ENCODE measurements around the gene STMN3.
"Not testable (repeated sequence)": the region's sequence is repeated elsewhere in the genome, so short reads cannot be mapped to it uniquely, and the experiment has no call there.

Gene STMN3

DNA sequence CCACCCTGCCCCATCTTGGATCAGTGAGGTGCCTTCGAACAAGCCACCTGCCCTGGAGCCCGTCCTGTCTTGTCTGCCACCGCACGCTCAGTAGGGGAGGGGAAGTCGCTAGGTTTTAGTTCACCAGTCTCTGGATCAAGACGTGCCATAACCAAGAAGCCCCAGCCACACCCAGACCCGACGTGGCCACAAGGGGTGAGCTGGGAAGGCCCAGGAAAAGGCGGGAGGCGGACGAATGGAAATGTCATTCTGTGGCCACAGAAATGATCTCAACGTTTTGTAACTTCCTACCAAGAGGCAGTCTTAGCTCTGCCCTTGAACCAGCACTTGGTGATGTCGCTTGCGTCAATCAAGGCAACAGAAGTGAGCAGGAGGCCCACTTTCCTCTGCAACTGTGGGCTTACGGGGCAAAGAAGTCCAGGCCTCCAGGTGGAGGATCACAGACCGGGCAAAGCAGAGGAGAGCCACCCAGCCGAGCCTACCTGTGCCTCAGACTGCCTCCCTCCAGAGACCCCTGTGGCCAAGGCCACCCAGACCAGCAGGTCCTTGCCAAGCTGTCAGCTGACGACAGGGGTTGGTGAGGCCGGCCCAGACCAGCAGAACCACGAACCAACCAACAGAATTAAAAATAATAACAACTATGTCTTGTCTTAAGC, 40.8 kb downstream of the STMN3 start:
- DNase-seq (ENCODE audit: low read depth): no peak

DNA sequence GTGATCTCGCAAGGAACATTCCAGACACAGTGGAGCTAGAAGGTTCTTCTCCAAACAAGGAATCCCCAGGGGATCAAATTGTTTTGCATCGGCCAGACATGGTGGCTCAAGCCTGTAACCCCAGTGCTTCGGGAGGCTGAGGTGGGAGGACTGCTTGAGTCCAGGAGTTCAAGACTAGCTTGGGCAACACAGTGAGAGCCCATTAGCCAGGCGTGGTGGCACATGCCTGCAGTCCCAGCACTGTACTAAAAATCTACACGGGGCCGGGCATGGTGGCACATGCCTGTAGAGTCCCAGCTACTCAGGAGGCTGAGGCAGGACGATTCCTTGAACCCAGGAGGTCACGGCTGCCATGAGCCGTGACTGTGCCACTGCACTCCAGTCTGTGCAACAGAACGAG, 41.6 kb downstream of the STMN3 start:
- no peak for DNase-seq (ENCODE audit: low read depth)

DNA sequence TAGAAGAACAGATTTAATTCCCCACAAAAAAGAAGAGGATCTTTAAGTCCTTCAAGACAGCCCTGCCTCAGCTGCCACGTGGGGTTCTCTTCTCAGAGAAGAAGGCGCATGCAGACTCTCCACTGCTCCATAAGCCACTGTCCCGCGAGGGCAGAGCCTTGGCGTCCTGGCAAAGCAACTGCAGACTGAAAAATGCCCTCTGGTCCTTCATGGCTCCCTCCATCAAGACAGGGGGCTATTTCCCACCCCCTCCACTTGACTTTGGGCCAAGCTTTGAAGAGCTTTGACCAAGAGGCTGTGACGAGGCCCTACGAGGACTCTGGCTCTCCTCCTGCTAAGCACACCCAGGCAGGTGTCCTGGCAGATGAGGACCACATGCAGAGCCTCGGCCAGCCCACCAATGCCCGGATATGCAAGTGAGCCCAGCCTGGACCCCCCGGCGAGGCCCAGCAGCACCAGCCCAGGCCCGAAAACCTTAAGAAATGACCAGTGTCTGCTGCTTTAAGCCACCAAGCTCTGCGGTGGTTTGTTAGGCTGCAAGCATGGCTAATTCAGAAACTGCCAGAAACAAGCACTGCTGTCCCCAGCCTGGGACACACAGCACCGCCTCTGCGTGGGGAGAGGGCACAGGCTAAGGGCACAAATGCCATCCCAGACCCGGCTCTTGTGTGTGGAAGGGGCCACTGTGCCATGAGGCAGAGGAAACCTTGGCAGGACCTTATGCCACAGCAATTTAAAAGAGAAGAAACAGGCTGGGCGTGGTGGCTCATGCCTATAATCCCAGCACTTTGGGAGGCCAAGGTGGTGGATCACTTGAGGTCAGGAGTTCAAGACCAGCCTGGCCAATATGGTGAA, 42.4 kb downstream of the STMN3 start:
- no peak for DNase-seq (ENCODE audit: low read depth)

DNA sequence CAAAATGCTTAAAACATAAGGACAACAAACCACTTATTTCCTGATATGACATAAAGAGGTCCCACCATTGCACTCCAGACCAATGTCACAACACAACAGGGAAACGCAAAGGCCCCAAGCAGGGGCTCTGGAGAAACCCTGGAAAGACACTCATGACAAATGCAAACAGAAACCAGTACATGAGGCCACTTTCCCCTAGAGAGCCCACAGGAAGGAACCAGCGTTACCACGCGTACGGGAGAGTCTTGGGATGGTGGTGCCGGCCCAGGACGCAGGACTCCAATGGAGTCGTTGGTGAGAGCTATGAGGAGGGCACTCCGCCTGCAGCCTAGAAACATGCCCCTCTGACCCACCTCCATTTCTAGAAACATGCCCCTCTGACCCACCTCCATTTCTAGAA, 46.5 kb downstream of the STMN3 start:
- DNase-seq (ENCODE audit: low read depth): no peak

DNA sequence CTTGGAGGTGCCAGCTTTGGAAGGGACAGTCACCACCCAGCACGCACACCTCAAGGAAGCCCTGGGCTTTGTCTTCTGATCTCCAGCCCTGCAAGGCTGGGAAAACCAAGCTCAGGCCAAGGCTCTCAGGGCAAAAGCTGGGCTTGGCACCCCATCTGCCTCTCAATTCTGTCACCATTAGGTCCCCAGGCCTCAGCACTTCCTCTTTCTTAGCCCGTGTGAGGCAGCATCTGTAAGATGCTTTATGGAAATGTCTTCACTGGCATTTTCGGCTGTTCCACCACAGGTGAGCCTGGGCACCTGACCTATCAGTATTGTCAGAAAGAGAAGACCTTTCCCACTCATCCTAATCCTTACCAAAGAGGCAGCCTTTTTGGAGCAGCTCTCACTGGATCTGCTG, 50.9 kb downstream of the STMN3 start:
- DNase-seq (ENCODE audit: low read depth): no peak

DNA sequence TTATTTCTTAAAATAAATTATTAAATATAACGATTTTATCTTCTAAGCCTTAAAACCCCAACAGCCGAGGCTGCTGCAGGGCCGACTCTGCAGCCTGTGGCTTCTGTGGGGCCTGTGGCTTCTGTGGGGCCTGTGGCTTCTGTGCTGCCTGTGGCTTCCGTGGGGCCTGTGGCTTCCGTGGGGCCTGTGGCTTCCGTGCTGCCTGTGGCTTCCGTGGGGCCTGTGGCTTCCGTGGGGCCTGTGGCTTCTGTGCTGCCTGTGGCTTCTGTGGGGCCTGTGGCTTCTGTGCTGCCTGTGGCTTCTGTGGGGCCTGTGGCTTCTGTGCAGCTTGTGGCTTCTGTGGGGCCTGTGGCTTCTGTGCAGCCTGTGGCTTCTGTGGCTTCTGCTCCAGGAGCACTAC, 51.5 kb downstream of the STMN3 start:
- not testable (repeated sequence) for DNase-seq (ENCODE audit: low read depth)

DNA sequence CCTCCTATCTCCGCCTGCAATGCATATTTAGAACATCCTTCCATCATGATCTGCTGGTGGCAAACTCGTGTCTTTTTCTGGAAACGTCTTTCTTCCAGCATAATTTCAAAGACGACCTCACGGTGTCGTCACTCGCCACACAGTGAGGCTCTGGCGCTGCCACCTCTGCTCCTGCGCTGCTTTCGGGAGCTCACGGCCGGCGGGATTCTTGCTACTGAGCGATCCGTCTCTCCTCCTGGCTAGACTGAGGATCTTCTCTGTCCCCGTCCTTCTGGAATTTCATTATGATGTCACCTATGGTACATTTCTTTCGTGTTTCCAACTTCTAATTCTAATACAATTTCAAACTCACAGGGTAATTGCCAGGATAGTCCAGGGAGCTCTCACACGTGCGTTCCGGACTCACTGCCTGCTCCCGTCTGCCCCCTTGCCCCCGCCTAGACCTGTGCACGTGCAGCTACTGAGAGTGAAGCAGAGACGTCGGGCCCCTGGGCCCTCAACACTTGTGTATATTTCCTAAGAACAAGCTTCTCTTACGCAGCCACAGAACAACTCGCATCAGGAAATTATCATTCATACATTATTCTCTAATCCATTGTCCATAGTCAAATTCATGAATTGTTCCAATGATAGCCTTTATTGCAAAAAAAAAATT, 53.7 kb downstream of the STMN3 start:
- DNase-seq (ENCODE audit: low read depth): no peak

DNA sequence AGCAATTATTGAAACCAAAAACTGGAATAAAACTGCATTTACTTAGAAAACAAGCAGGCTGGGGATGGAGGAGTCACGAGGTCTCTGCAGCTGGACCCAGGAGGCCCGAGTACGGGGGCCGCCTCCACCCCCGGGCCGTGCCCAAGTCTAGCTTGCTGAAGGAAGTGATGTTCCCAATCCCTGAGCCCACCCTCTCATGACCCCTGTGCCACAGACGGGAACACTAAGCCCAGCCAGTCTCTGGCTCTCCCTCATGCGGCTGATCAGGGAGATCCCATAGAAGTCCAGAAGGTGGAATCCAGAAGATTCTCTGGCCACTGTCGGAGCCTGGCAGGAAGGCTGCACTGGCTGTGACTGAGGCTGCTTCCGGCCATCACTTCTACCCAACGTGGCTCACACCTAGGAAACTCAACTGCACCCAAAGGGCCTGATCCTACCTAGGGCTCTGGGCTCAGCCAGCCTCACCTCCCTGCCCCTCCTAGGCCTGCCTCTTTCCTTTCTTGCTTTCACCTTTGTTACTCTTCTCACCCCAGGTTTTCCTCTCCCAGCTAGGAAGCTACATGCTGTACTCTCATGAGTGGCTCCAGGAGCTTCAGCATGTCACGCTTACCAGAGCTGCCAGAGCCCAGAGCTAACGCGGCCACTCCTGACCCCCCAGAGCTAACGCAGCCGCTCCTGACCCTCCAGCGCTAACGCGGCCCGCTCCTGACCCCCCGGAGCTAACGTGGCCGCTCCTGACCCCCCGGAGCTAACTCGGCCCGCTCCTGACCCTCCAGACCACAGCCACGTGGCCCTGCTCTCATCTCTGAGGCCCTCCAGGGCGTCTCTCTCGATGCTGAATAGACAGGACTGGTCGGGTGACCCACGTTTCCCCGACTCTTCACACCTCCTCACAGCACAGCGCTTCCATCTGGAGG, 54.5 kb downstream of the STMN3 start:
- DNase-seq (ENCODE audit: low read depth): no peak

DNA sequence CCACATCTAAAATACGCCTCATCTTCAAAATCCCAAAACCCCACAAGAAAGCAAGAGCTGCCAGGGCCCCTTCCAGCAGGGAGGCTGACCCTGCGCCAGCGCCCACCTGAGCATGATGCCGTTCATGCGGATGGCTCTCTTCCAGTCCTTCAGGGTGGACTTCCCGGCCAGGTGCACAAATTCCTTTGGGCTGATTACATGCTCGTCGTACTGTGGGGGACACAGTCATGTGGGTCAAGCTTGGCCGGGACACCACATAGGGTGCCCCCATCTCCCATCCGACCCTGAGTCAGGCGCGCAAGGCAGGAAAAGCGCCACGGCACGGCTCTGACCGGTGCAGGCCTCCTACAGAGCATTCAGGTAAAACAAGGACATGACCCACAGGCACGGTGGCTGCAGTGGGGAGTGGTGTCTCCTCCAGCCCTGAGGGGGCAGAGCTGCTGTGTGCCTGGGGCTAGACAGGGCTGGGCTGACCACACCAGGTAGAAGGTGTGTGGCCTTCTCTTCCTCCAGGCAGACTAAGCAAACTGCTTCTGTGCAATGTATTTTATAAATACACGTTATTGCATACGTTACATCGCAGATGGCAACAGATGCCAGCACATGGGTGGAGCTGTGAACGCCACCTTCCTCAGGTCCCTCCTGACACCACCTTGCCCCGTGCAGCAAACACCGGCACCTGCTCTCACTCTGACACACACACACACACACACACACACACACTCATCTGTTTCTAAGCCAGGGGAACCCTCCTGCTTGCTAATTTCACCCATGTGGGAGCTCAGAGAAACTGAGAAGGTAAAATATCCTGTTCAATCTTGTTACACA, 55.4 kb downstream of the STMN3 start:
- DNase-seq (ENCODE audit: low read depth): no peak

DNA sequence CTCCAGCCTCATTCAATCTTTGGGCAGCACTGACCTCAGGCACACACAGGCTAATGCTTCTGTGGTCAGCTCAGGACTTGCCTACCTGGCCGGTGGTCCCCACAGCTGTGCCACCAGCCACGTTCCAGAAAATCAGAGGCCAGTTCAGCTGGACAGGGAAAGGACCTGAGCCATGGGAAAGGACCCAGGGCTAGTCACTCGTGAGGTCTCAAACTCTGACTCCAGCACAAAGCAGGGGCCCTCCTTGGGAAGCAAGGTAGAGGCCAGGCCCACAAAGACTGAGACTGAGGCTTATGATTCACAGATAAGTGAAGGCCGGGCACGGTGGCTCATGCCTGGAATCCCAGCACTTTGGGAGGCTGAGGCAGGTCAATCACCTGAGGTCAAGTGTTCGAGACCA, 56.8 kb downstream of the STMN3 start:
- no peak for DNase-seq (ENCODE audit: low read depth)

DNA sequence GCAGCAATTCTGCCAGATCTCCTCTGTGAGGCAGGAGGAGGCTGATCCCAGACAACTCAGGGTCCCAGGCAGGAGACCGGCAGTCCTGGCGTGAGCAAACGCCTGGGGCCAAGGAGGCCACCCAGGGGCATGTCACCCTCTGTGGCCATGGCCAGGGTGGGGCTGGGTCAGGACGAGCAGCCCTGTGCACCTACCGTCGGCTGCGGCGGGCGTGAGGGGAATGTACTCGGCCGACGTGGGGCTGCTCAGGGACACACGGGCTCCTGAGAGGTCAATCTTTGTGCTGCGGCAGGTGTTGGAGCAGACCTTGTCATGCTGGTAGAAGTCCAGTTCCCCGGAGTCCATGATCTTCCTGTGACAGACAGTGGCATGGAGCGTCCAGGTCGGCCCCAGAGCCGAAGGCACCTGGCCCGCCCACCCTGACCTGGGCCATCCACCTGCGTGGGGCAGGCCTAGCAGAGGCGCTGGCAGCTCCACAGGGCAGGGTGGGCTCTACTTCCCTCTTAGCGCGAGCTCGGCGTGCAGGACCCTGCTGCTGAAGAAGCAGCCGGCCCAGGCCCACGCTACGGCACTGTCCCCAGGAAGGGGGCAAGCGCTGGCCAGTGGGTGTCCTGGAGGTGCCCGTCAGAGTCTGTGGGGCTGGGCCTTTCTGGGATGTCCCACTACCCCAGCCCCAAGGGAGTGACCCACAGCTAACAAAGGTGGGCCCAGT, 57.7 kb downstream of the STMN3 start:
- DNase-seq (ENCODE audit: low read depth): no peak

DNA sequence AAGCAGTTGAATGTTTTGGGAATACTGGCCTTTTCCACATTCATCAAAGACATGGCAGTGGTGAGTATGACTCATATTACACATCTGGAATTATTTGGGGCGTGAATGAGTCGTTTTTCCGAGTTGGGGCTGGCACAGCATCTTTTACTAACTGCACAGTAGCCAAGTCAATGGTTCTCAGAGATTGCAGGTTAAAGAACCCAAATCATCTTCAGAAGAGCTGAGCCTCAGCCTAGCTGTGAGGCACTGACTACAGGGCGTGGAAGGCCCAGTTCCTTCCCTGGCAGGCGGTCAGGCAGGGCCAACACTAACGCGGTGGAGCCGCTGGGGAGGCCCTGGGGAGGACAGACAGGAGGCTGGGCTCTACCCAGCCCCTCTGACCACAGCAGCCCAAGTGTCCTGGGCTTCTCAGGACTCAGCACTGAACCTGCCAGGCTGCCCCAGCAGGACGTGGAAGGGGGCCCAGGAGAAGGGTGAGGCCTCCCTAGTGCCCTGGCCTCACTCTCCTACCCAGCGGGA, 59.1 kb downstream of the STMN3 start:
- no peak for DNase-seq (ENCODE audit: low read depth)

DNA sequence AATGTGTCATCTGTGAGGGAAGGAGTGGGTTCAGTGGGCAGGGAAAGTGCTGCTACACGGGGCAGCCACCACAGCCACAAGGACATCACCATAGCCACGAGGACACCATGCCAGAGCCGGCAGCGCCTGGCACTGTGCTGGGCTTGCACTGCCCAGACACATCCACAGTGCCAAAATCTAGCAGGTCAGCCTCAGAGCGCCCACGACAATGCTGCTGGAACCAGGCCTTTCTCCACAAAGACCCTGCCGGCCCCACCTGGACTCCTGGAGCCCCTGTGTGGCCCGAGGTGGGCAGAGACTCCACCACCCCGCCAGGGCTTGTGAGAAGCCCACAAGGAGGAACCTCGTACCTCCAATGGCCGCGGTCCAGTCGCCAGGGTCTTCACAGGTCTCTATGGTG, 60.6 kb downstream of the STMN3 start:
- DNase-seq (ENCODE audit: low read depth): no peak

DNA sequence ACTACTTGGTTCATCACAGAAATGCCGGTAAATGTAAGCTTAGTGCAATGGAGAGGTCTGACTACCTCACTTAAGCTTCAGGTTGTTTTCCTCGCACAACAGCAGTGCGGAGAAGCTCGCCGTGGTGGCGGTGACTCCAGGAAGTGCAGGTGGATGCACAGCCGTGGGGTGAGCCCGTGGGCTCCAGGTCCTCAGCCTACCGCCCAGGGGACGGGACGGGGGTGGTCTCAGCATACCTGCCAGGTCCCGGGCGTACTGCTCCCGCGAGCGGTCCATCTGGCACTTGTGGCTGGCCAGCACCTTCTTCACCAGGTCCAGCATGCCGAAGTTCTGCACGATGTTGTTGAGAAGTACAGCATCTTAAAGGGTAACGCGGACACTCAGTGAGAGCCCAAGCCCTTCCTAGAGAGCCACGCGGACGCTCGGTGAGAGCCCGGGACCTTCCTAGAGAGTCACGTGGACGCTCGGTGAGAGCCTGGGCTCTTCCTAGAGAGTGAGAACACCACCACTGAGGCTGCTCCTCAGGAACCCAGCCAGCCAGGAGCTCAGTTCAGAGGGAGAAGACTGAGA, 61.4 kb downstream of the STMN3 start:
- DNase-seq (ENCODE audit: low read depth): no peak

DNA sequence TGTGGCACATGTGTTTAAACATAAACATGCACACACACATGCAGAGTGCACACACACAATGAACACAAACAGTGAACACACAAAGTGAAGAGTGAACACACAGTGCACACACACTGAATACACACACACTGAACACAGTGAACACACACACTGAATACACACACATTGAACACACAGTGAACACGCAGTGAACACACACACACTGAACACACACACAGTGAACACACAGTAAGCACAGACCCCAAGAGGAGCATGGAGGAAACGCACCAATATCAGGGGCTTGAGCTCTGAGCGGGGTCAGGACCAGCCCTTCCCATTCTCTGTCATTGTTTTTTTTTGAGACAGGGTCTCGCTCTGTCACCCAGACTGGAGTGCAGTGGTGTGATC, 62.1 kb downstream of the STMN3 start:
- no peak for DNase-seq (ENCODE audit: low read depth)

DNA sequence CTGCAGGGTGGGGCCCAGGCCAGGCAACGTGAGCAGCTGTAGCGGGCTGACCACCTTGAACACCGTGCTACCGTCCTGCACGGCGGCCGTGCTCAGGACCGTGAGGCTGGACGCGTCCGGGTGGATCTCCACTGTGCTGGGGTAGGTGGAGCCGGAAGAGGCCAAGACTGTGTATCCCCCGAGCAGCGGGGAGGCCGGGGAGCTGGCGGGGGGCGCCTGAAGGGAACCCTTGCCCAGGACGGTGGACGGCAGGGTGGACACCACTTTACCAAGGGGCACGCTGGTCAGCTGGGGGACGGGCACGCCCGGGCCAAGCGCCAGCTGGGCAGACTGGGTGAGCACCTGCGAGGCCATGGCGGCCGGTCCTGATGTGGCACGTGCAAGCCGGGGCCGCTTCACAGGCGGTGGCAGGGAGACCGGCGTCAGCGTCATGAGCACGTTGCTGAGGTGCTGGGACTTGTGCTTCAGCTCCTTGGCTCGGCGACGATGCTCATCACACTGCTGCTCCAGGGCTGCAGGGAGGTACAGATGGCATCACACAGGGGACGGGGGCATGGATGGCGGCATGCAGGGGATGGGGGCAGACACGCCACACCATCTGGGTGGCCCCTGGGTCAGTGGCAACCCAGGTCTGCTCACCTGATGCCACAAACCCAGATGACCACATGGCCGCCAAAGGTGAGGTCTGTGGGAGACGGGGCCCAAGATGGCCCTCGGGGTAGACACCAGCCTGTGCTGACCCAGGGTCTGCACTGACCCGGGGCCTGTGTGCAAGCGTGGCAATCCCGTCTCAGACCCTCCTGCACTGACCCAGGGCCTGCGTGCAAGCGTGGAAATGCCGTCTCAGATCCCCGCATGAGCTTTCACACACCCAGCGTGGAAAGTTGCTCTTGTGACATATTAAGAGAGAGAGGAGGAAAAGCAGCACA, 62.7 kb downstream of the STMN3 start:
- no peak for DNase-seq (ENCODE audit: low read depth)
